Choroid plexus epithelial cell (primary cell): ENCODE measurements around the gene PLOD3.

ENCODE experiments used
- DNase-seq: peaks from one replicate; pipeline ENCODE4 v3.0.0-alpha.2; 2010; ENCODE audit warnings: low read depth
- H3K4me3 ChIP-seq: 2 replicates; pipeline ENCODE4 v1.5.1; 2011; ENCODE audit warnings: low read depth, mild to moderate bottlenecking, control low read depth, low read length, moderate library complexity
- CTCF ChIP-seq: conservative IDR thresholded peaks from 2 replicates; pipeline ENCODE4 v1.5.1; 2011; ENCODE audit warnings: low read depth, mild to moderate bottlenecking, control low read depth, inconsistent platforms, low read length, moderate library complexity

PLOD3 gene

DNA sequence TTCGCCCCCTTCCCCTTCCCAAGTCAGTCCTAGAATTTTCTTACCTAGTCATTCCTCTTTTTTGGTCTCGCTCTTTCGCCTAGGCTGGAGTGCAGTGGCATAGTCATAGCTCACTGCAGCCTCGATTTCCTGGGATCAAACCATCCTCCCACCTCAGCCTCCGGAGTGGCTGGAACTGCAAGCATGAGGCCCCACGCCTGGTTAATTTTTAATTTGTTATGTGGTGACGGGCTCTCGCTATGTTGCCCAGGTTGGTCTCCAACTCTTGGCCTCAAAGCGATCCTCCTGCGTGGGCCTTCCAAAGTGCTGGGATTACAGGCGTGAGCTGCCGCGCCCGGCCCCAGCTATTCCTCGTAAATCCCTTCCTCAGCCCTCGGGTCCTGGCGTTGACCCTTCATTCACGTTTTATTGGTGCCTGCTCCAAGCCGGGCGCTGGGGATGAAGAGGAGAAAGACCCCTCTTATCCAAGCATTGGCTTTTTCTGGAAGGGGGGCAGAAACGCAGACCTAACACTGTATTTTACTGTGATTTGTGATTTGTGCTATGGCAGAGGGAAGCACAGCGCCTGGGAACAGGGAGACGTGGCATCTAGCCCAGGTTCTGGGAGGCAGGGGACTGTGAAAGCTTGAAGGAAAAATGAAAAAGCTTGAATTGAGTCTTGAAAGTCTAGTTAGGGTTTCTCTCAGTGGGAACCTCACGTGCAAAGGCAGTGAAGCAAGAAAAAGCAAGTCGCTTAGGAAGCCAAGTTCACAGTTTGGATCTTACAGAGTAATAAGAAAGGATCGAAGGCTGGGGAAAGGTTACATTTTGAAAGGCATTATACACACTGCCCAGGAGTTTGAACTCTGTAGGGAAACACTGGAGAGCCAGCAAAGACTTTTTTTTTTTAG lies 1.1 kb upstream of the PLOD3 start:
- peak overlapping the region; percentile 74 for H3K4me3 ChIP-seq
- TF ChIP-seq CTCF, result no peak
- peak; percentile 30 for DNase-seq

DNA sequence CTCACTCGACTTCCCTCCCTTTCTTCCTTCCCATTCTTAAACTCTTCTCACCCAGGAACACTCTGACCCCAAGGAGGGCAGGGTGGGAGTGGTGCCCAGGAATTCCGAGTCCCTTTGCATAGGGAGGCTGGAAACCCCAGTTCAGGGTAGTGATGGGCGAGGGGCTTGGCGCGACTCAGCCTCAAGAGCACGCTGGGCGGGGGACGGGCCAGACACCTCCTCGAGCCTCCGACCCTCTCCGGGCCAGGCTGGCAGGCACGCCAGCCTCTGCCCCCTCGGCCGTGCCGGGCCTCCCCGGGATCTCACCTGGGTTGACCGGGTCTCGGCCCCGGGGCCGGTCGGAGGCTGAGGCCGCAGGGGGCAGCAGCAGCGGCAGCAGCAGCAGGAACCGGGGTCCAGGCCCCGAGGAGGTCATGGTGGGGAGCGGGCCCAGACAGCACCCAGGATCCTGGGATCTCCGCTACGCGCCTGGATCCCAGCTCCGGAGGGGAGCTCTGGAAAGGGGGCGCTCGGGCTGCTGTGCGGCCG lies 457 bp downstream of the PLOD3 start:
- no peak for DNase-seq
- no peak for TF ChIP-seq CTCF
- peak overlapping the region; percentile 74 for H3K4me3 ChIP-seq

DNA sequence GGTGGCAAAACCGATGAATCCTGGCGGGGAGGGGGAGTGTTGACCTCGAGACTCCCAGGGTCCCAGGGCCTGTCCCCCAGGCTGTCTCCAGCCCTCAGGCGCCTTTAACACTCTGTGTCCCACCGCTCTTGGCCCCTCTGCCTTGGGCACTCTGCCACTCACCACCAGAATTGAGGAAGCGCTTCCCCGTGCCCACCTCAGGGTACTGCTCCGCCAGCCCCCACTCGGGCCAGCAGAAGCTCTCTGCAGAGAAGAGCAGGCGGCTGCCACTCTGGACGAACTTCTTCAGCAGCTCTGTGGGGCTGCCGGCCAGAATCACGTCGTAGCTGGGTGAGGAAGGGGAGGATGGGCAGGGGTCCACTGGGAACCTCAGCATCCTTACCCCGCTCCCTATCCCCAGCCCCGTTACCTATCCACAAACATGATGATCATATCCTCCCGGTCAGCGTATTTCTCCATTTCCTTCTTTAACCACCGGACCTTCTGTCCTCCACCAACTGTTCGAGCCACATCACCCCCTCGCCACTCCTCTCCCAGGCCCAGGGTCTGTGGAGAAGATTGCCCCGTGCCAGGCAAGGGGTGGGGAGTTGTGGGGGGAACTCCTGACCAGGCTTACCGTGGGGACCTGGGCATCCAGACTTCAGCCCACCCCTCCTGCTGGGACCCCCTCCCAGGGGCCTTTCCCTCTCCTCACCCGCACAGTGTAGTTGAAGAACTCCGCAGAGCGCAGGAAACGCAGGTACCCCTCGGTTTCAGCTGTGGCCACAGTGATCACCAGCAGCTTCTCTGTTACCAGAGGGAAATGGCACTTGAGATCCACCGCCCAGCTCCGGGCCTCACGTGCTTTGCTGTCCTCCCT lies 1.2 kb downstream of the PLOD3 start:
- DNase-seq, result peak; percentile 40
- TF ChIP-seq CTCF, result no peak
- peak overlapping the region; percentile 74 for H3K4me3 ChIP-seq

DNA sequence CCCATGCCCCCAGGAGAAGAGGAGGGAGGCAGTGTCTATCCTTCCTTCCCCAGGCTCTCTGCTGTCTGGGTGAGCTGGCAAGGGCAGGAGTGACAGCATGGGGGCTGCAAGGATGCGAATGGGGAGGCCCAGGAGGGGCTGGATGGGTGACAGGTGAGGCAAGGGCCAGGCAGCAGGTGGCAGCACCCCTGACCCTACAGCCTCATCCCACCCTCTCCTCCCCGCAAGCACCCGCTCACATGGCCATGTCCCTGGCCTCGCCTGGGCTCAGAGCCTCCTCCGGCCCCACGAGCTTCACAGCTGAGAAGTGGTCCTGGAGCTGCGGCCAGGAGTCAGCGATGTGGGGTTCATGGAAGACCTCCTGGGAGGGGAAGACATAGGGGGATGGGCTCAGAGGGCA lies 5.4 kb downstream of the PLOD3 start:
- no peak for DNase-seq
- no peak overlapping the region for H3K4me3 ChIP-seq
- TF ChIP-seq CTCF, result no peak

- TF ChIP-seq CTCF, result no peak
- H3K4me3 ChIP-seq, result no peak overlapping the region
- no peak for DNase-seq
Observed at GRCh38 chr7:101211501-101211900, 5.9 kb downstream of the PLOD3 start.

DNA sequence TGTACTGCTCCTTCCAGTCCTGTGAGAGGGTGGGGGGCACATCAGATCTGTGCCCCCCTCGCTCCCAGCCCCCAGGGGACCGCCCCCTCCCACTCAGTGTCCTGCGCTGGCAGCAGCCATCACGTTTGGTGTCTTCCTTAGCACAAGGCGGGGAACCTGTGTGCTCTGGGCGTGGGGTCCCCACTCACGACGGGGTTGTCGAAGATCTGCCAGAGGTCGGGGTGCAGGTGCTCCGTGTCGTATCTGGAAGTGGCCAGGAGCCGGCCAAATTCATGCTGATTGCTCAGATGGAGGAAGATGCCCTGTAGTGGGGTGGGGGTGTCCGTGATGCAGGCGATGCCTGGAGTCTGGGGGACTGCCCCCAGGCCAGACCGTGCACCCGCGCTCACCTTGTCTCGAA lies 7.2 kb downstream of the PLOD3 start:
- no peak for DNase-seq
- H3K4me3 ChIP-seq, result no peak overlapping the region
- TF ChIP-seq CTCF, result no peak
